NCI-H446 (cell line): ENCODE results near the gene DDX52.
"Not testable (repeated sequence)": the region's sequence is repeated elsewhere in the genome, so short reads cannot be mapped to it uniquely, and the experiment has no call there.

ENCODE experiments used
- DNase-seq, 2 experiments: peaks; one replicate each; lab custom pipeline; 2025; lab: John Stamatoyannopoulos, UW

DDX52 gene

GRCh38 chr17:37643118-37643766 lies at the start of gene DDX52:
DDX52 (minus strand) TSS chr17:37643446; CDS start chr17:37643420, 26 bp downstream.
- DNase-seq: peak; percentile 80 to 91

GRCh38 chr17:37691807-37692206 lies 48.6 kb upstream of the DDX52 start:
- DNase-seq: no peak

DNA sequence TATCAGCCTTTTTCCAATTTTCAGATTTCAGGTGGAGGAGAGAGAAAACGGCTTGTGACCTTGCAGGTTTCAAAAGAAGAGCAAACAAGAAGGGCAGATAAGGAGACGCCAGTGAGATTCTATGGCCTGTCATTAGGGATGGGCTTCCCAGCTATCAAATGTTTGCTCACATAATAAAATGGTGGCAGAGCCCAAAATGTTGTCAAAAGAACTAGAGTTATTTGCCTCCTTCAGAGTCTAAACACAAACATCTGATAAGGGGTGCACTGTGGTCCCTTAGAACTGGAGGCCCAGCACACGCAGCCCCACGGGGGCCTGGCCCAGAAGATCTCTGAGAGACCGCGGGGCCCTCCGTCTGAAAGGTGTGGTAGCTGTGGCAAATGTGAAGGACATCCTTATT lies 46.1 kb upstream of the DDX52 start:
- no peak for DNase-seq

- DNase-seq: no peak
Measured at GRCh38 chr17:37683454-37683984, 40.3 kb upstream of the DDX52 start.

DNA sequence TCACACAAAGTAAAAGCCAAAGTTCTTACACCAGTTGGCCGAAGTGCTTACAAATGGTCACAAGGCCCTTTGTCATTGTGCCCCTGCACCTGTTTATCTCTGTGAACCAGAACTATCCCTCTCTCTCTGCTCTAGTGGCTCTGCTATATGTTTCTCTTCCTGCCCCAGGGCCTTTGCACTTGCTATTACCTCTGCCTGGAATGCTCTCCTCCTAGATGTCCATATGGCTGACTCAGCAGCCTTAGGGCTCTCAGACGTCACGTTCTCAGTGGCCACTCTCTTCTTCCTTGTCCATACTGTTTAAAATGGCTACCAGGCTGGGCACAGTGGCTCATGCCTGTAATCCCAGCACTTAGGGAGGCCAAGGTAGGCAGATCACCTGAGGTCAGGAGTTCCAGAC lies 38.8 kb upstream of the DDX52 start:
- no peak for DNase-seq

GRCh38 chr17:37679995-37680394 lies 36.7 kb upstream of the DDX52 start:
- DNase-seq: not testable (repeated sequence)

GRCh38 chr17:37678036-37678435 lies 34.8 kb upstream of the DDX52 start:
- DNase-seq: no peak

GRCh38 chr17:37677021-37677420 lies 33.8 kb upstream of the DDX52 start:
- DNase-seq: no peak

DNA sequence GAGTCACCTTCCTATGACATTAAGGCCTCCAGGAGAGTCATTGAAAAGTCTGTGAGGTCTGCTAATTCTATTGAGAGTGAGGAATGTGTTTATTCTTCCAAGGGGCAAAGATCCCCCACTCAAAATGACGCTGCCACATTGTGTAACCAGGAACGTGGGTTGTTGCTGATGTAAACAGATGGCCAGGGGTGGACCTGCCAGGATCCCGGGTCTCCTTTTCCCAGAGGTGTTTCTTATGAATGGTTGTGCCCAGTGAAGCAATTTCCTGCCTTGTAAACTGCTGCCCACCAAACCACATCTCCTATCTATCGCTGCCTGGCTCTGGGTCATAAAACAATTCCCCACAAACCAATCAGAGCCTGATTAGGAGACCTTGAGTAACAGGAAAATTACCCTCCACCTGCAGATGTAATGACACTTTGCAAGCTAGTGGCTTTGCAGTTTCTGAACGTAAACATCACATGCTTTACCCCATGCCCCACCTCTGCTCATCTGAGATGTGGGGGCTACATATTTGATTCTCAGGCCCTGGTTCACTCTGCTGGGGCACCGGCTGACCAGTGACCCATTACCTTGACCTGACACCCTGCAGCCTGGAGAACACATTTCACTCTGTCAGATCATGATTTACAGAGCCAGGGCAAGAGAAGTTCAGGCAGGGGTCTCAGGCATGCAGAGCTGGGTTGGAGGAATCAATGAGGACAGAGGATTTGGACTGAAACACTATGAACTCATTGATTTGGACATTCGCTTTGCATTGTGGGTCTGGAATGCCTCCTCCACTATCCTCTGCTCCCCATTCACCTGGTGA lies 33.1 kb upstream of the DDX52 start:
- DNase-seq: no peak

DNA sequence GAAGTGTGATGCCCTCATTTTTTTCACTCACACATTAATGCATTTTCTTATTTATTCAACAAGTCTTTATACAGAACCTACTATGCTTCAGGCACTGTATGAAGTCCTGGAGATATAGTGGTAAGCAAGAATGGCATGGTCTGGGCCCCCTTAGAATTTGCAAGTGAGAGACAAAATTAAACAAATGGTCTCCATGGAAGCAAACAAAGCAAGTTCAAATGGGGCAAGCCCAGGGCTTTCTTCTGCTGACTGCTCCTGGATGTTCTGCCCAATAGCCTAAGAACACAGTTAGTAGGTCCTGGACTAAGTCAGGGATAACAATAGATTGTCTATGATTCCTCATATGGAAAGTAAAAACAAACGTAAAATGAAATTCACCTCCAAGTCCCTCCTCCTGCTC lies 31.3 kb upstream of the DDX52 start:
- DNase-seq: no peak

DNA sequence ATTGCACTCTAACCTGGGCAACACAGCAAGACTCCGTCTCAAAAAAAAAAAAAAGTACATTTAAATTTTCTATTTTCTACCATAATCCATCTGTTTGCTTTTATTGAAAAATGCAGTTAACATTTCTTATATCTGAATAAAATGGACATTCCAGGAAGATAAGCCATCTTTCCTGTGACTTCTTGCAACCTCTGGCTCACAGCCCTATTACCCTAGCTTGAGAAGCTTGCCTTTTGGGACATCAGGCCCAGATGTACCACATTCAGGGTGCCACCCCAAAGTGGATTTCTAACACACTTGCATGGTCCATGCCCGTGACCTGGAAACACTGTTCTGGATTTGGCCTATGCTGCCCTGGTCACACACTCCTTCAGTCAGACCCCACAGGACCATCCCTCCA lies 30.1 kb upstream of the DDX52 start:
- no peak for DNase-seq

- no peak for DNase-seq
Measured at GRCh38 chr17:37672548-37673078, 29.4 kb upstream of the DDX52 start.

DNA sequence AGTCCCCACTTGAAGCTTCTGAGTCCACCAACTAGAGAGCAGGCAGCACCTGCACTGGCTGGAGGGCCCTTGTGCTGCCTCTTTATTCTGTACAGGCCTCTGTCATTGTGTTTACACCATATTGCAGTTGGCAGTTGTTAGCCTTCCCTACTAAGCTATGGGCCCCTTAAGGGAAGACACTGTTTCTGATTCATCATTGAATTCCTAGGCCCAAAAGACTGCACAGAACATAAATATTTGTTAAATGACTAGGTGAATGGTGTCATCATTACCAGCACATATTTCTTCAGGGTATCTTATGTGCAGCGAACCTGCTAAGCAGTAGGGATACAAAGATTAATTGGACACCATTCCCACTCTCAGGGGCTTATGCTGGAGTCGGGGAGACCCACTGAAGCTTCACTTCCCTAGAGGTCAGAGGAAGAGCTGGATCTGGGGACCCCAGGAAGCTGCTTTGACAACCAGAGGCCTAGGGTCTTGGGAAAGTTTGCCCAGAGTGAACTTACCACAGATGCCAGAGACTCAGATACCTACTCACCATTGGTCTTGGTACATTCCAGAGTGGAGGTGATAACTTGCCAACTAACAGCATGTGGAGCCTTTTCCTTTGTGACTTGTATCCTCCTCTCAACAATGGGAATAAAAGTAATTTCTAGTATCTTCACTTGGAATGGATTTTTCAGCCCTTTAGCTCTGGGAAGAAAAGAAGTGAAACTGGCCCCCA lies 28.7 kb upstream of the DDX52 start:
- DNase-seq: no peak

- no peak for DNase-seq
Measured at GRCh38 chr17:37671028-37671823, 28.0 kb upstream of the DDX52 start.

DNA sequence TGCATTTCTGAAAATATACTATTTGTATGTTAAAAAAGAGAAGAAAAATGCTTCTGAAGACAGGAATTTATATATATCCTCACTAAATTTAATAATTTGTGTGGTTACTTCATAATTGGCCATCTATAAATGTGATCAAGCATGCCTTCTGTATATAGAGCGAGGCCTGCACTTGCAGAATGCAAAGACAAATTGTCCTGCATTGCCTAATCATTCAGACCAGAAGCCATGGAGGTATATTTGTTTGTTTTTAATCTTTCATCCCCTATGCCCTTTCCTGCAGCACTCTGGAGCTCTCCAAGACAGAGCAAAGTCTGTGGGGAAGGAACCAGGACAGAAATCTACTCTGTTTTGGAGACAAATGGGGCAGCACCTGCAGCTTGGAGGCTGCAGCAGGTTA lies 23.8 kb upstream of the DDX52 start:
- DNase-seq: no peak

GRCh38 chr17:37664214-37664613 lies 21.0 kb upstream of the DDX52 start:
- no peak for DNase-seq

GRCh38 chr17:37662353-37662752 lies 19.1 kb upstream of the DDX52 start:
- DNase-seq: no peak

GRCh38 chr17:37661400-37662014 lies 18.3 kb upstream of the DDX52 start:
- DNase-seq: no peak

DNA sequence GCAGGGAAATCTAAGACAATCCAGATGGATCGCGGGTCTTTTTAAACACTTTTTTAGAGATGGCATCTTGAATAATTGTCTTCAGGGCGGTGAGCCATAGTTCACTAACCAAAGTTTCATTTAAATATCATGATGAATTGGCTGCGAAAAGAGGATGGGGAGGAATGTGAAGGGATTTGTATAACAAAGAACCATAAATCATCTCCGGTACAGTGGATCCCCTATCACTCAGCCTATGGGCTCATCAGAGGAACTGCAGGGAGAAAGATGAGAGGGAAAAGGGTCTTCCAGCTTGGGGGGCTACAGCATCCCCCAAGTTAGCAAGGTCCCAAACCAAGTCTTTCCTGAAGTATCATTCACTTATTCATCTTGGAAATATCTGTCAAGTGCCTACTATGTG lies 16.7 kb upstream of the DDX52 start:
- no peak for DNase-seq

DNA sequence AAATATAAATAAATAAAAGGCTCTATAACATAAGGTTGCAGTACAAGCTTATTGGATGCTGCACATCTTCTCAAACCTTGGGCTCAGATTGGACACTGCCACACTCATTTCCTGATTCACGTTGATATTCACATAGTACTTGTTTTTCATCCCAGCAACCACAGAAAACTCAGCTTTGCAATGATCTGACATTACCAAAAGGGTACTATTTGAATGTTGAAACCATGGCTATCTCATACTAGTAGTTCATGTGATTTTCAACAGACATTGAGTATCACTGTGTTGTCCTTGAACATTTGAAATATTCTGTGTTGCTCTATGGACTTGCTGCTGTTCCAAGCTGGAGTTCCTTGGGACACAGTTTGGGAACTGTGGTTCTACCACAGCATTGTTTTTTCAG lies 14.0 kb upstream of the DDX52 start:
- no peak for DNase-seq

DNA sequence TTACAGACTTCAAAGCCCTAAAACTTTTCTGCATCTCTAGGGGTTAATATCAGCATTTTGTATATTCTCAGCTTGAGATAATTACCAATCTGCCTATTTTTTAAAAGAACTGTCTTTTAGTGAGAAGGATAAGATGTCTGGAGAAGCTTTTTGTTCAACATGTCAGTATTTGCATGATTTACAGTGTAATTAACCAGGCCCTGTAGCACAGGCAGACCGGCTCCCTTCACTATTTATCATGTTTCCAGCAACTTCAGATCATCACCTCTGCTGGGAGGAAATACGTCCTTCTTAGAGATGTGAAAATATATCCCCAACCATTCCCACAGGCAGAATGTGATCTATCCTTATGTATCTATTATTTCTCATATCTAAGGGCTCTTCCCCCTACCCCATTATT lies 8.6 kb upstream of the DDX52 start:
- no peak for DNase-seq
